HG03521 (cell line): Measurements from ENCODE around the gene RABAC1.
"Not testable (repeated sequence)": the region's sequence is repeated elsewhere in the genome, so short reads cannot be mapped to it uniquely, and the experiment has no call there.

ENCODE experiments used
- ATAC-seq: cut with Tn5 transposase; IDR thresholded peaks from one replicate; pipeline ENCODE4 v1.9.1; 2021; ENCODE audit warnings: mild to moderate bottlenecking, moderate library complexity; ENCODE audit not compliant: unreplicated experiment

Gene RABAC1

DNA sequence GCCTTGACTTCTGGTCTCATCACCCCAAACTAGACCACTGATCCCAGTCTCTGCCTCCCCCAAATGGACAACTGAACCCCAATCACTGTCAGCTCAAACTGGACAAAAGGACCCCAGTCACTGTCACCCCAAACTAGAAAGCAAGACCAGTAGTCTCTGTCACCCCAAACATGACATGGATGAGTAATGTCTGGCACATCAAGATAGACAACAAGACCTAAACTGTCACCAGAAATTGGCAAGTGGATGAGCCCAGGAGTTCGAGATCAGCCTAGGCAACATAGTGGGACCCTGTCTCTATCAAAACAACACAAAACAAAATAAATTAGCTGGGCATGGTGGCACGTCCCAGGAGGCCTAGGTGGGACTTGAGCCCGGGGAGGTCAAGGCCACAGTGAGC is 12.0 kb downstream of the RABAC1 start:
- no peak for ATAC-seq

GRCh38 chr19:41945135-41945766 is 13.9 kb downstream of the RABAC1 start:
- ATAC-seq = peak; percentile 81

DNA sequence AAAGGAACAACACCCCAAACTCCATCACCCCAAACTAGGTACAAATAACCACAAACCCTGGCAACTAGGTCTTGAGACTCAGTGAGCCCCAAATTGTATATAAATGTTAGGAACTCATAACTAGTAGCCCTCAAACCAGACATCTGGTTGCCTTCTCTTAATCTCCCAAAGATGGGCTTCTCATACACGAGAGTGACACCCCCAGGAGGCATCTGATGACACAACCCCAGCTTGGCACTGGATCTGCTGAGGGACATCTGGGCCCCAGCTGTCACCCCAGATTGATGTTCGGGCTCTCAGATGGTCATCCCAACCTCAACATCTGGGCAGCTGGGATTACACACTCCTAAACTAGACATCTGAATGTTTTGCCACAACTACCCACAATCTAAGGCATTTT is 14.8 kb downstream of the RABAC1 start:
- ATAC-seq = no peak

DNA sequence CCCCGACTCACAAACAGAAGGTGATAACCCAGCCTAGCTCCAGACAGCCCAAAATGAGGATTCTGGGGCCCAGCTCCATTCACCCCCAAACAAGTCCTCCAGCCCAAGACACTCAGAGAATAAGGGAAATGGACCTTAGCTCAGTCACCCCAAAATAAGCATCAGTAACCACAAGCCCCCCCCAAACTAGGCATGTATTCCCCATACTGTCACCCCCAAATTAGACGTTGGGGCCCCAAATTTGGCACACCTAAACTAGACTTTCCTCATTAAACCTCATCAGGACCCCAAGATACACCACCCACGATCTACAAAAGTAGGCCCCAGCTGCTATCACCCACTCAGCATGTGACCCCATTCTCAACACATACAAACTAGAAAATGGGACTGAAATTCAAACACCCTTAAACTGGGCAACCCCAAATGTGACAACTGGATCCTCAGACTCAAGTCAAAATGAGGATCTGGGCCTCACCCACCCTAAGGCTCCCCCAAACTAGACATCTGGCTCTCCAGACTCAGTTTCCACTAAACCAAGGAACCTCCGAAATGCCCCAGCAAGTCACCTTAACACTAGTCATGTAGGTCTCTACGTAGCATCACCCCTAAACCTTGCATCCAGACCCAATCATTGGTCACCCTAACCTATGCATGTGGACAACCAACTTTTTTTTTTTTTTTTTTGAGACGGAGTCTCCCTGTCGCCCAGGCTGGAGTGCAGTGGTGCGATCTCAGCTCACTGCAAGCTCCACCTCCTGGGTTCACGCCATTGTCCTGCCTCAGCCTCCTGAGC is 17.5 kb downstream of the RABAC1 start:
- no peak for ATAC-seq

- no peak for ATAC-seq
Measured at GRCh38 chr19:41940731-41941409, 18.3 kb downstream of the RABAC1 start.

DNA sequence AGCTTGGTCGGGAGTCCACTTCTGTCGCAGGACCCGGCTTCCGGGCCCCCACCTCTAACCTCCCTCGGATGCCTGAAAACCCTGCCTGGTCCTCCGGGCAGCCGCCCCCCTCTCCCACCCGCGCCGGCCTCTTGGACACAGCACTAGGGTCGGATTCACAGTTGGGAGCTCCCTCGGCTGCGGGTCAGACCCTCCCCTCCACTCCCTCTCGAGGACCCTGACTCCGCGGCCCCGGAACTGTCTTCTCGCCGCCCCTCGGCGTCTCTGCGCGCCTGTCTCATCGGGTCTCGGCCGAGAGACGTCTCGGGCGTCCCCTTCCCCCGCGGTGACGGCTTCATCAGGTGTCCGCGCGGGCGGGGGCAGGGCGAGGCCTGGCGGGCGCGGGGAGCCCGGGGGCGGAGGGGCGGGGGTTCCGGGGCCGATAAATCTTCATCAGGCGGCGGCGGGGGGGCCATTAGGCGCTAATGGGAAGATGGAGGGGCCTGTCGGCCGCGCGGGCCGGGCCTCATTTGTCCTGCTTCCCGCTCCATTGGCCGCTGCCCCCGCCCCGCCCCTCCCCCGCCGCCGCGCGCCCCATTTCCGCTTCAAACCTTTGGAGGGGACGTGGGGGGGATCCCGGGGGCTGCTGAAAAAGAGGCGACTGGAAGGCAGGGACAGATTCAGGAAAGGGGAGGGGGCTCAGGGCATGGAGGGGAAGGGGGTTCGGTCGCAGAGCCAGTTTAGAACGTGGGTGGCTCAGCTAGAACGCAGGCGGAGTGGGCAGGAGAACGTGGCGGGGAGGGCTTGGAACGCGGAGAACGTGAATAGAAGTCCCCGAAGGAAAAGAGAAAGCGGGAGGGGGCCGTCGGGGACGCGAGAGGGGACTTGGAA is 19.0 kb downstream of the RABAC1 start:
- no peak for ATAC-seq

DNA sequence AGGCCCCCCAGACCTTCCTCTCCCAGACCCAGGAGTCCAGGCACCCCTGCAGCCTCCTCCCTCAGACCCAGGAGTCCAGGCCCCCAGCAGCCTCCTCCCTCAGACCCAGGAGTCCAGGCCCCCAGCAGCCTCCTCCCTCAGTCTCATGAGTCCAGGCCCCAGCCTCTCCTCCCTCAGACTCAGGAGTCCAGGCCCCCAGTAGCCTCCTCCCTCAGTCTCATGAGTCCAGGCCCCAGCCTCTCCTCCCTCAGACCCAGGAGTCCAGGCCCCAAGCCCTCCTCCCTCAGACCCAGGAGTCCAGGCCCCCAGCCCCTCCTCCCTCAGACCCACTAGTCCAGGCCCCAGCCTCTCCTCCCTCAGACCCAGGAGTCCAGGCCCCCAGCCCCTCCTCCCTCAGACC is 19.9 kb downstream of the RABAC1 start:
- ATAC-seq = not testable (repeated sequence)

DNA sequence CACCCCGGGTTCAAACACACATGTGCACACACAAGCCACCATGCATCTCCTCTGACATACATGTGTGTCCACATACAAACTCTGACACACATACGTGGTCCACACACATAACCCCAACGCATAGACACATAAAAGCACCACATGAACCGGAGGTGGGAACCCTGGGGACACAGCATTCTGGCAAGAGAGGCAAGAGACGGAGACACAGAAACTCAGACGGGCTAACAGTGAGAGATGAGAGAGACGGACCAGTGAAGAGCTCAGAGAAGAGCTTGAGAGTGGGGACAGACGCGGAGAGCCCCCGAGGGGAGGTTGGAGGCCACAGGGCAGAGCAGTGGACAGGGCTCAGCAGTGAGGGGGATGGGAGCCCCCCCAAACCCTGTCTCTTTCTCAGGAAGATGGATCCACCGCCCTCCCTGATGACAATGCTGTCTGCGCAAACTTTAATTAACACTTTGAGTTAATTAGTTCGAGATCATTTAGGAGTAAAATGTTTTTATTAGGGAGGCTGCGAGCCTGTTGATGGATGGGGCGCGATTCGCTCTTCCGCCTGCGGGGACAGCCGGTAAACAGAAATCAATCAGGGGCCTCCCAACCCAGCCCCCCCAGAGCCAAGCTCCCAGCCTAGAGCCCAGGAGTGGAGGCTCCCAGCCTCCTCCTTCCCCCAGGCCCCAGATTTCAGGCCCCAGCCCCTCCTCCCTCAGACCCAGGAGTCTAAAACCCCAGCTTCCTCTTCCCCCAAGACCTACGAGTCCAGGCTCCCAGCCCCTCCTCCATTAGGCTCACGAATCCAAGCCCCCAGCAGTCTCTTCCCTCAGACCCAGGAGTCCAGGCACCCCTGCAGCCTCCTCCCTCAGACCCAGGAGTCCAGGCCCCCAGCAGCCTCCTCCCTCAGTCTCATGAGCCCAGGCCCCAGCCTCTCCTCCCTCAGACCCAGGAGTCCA is 21.3 kb downstream of the RABAC1 start:
- ATAC-seq = no peak

GRCh38 chr19:41936961-41937360 is 22.2 kb downstream of the RABAC1 start:
- ATAC-seq = no peak

DNA sequence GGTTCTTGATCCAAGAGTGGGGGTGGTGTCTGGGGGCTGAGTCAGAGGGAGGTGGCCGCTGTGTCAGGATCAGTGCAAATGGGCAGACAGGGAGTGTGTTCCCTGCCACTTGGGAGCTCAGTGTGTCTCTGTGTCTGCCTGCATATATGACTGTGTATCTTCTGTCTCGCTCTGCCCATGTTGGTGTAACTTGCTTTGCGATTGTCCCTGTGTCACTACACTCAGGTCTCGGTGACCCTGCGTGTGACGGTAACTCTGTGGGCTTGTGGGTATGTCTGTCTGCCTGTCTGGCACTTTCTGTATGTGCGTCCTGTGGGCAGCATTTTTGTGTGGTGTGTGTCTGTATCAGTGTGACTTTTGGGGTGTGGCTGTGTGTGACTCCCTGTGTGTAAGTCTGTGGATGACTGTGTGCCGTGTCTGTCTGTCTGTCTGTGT is 22.7 kb downstream of the RABAC1 start:
- no peak for ATAC-seq

GRCh38 chr19:41935760-41936415 is 23.2 kb downstream of the RABAC1 start:
- ATAC-seq = no peak

GRCh38 chr19:41934849-41935374 is 24.2 kb downstream of the RABAC1 start:
- ATAC-seq = no peak

DNA sequence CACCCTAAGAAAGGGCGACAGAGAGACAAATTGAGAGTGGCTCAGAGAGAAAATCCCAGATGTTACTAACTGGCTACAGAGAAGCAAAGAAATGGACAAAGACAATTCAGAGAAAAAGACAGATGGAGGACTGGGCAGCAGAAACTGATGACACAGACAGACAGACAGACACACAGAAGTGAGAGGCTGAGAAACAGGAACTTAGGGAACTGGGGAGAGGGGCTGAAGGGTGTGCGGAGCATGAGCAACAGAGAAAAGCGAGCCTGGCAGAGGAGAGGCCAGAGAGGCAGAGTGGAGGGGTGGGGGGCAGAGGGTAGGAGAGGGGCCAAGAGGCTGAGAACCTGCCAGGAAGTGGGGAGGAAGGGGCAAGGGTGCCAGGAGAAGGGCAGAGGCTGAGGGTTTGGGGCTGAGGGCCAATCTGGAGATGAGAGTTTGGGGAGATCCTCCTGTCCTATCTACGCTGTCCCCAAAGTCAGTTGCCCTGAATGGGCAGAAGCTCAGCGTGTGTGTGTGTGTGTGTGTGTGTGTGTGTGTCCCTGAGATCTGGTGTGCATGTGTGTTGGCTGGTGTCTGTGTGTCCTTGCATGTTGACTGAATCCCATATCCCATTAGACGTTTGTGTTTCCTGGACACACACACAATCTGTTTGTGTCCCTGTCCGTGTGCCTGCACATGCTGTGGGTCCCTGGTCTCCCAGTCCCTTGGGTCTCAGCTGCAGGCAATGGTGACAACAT is 25.3 kb downstream of the RABAC1 start:
- ATAC-seq = no peak

- ATAC-seq = no peak
Measured at GRCh38 chr19:41932720-41933332, 26.3 kb downstream of the RABAC1 start.

DNA sequence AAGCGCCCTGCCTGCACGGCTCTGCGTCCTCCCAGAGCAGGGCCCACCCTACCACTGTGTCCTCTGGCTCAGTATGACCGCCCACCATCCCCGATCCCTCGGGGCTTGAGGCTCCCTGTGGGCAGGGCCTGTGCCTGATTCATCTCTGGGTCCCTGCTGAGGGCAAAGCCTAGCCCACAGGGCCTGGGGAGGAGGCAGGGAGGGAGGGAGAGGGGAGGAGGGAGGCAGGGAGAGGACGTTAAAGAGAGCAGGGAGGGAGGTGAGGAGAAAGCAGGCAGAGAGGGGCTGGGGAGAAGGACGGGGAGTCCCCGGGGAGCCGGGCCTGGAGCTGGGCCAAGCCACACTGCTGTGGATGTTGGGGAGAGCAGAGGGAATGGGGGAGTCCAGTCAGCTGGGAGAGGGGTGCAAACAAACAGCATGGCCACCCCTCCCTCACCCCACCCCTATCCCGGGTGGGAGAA is 26.8 kb downstream of the RABAC1 start:
- ATAC-seq = no peak

- no peak for ATAC-seq
Measured at GRCh38 chr19:41930926-41931592, 28.1 kb downstream of the RABAC1 start.

DNA sequence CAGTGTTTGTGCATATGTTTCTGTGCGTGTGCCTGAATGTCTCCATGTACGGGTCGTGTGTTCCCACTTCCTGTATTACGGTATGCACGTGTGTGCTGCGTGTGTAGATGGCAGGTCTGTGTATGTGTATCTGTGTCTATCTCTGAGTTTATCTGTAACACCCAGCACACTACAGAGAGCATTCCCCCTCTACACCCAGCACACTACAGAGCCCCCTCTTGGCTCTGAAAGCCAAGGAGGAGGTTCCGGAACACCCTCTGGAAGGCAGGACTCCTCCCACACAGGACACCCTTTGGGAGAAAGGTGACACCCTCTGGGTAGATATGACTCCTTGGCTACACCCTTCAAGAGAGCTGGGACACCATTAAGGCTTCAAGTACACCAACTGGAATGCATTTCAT is 28.8 kb downstream of the RABAC1 start:
- no peak for ATAC-seq
